Uterus (tissue), 2 donors: ENCODE measurements around the gene ENGASE.

Experiments used
- CTCF ChIP-seq, 4 experiments: fragments of 200-600 bp in 2 of 4; fragments of 450-650 bp in 2 of 4; sonication (generic) in 2 of 4; IDR thresholded peaks; one replicate each; pipeline ENCODE4 v1.5.1; 2016 to 2019; ENCODE audit warnings: antibody characterized with exemption in 4 of 4, mild to moderate bottlenecking in 2 of 4, moderate library complexity in 1 of 4
- POLR2A ChIP-seq, 2 donors: fragments of 450-650 bp; IDR thresholded peaks; one replicate each; pipeline ENCODE4 v1.6.1; 2016; ENCODE audit warnings: antibody characterized with exemption in 2 of 2, mild to moderate bottlenecking in 1 of 2, moderate library complexity in 1 of 2

GRCh38 chr17:79045001-79045729 is 29.5 kb upstream of the ENGASE start:
- TF ChIP-seq CTCF (IDR thresholded peaks at IDR 0.05) (no peak), POLR2A (IDR thresholded peaks at IDR 0.05) (no peak)
